ENCODE measurements around the gene SSTR5.

The SSTR5 gene

DNA sequence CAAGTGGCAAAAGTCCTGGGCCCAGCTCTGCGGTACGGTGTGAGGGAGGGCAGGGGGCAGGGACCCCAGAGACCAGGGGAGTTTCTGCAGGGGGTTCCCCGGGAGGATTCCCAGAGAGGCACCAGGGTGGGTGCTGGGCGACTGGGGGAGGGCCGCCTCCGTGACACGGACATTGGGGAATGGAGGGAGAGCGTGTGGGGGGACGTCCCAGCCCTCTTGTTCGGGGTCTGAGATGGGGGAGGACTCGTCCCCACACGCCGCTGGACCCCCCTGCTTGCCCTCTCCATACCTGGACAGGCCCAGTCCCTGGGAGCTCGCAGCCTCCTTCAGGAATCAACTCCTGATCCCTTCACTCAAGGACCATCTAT is 49.8 kb downstream of the SSTR5 start:
- DNase-seq (ENCODE audit: low read depth in 3 of 3) = no peak

DNA sequence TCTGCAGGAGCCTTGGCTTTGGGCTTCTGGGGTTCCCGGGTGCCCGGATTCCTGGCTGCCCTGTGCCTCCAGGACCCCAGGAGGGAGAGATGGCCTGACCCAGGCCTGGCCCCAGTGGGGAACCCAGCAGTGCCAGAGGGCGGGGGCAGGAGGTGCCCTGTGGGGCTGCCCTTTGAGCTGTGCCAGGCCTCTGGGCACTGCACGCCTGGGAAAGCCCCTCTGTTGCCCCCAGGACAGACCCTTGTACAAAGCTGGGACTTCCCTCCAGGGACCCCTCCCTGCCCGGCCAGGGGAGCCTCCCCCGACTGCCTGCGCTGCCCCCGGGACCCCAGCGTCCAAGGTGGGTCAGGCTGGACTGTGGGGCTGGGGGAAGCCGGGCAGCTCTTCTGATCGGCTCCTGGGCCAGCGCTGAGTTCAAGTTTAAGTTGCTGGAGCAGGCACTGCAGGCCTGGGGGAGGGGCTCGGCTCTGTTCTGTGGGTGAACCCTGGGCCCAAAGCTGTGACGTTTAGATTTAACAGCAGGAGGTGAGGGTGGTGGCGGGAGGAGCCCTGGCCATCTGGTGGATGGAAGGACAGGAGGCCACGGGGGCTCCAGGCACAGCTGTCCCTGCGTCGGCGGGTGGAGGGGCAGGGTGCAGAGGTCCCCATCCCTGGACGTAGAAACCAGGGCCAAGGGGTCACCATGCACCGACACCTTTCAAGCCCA is 51.1 kb downstream of the SSTR5 start:
- no peak for DNase-seq (ENCODE audit: low read depth in 3 of 3)

DNA sequence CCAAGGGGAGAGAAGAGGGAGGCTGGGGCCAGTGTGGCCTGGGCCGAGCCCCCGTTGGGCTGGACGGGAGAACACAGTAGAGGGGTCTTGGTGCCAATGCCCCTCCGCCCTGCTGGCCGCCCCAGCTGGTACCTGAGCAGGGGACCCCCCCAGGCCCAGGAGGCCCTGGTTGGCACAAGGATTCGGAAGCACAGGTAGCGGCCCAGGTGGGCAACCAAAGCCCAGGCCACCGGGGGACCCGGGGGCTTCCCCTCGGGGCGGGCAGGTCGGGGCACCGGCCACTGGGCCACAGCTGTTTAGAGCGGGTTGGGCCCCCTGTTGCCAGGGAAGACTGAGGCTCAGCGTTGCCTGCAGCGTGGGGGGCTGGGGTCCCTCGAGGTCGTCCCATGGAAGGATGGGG is 51.7 kb downstream of the SSTR5 start:
- DNase-seq (ENCODE audit: low read depth in 3 of 3) = no peak

DNA sequence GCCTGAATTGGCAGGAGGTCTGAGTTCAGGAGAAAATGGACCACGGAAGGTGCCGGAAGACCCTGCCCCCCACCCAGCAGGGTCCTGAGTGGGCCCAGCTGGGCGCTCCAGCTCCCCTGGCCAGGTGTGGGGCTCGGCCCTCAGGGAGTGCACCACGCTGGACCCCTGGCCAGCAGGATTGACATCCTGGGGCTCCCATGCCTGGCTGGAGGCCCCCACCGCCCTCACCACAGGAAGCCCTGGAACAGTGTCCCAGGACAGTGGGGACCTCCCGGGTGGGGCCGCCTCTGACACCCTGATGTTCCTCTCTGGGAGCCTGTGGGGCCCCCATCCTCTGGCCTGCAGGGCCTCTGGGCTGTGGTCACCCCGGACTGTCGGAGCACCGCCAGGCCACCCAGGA is 52.2 kb downstream of the SSTR5 start:
- no peak for DNase-seq (ENCODE audit: low read depth in 3 of 3)

DNA sequence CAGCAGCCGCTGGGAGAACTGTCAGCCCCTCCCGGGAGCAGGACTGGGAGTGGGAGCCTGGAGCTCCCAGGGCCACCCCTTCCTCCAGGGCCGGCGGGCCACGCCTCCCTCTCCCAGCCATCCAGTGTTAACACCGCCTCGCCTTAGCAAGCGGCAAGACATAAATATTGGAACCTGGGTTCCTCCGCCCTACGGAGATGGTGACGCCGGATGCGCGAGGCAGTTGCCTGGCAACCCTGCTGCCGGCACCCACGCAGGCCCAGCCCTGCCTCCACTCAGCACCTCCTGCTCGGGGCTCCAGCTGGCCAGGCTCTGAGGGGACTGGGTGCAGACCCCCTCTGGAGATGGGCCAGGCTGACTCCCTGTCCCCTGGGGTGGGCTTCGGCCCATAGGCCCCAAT is 52.9 kb downstream of the SSTR5 start:
- DNase-seq (ENCODE audit: low read depth in 3 of 3) = peak in 2 of 3 experiments; percentile 5 to 36

DNA sequence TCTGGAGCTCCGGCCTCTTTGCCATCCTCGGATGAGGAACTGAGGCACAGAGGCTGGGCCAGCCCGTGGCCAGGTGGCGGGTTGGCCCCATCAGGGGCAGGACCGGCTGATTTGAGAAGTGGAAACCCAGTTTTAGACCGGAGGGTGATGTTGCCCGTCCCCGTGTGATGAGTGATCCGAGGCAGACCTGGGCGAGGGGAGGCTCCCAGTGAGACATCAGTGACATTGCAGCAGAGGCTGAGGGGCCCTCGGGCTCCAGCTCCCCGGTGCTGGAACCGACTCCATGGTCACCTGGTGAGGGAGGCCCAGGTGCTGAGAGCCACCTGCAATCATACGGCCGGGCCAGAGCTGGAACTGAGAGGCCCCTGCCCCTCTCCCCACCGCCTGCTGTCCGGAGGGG is 53.5 kb downstream of the SSTR5 start:
- no peak for DNase-seq (ENCODE audit: low read depth in 3 of 3)

DNA sequence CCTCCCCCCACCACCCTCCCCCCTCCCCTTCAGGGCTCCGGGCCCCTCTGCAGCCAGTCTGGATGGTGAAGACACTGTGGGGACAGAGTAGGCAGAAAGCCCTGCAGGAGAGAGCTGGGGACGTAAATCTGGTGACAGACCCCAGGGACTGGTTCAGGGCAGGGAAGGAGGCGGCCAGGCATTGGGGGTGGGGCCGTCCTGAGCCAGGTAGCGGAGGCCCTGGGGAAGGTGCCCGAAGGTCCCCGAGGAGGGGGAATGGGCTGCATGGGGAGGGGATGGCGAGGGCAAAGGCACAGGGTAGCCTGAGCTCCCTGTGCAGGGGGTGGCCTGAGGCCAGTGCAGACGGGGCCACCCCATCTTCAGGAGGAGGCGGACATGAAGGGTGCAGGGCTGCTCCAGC is 54.0 kb downstream of the SSTR5 start:
- DNase-seq (ENCODE audit: low read depth in 3 of 3) = no peak

DNA sequence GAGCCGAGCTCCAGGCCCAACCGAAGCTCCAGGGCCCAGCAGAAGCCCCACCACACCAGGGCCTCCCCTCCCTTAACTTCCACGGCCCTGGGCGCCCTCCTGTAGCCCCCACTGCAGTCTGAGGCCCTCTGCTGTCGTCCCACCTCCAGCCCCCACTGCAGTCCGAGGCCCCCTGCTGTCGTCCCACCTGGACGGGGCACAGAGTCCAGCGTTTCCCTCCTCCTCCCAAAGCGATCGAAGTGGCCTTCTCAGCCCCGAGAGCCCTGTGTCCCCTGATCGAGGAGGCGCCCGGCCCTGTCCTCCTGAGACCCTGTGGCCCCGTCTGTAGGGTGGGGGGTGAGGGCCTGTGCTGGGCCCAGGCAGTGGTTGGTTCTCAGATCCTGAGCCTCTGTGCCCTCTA is 54.6 kb downstream of the SSTR5 start:
- DNase-seq (ENCODE audit: low read depth in 3 of 3) = no peak

DNA sequence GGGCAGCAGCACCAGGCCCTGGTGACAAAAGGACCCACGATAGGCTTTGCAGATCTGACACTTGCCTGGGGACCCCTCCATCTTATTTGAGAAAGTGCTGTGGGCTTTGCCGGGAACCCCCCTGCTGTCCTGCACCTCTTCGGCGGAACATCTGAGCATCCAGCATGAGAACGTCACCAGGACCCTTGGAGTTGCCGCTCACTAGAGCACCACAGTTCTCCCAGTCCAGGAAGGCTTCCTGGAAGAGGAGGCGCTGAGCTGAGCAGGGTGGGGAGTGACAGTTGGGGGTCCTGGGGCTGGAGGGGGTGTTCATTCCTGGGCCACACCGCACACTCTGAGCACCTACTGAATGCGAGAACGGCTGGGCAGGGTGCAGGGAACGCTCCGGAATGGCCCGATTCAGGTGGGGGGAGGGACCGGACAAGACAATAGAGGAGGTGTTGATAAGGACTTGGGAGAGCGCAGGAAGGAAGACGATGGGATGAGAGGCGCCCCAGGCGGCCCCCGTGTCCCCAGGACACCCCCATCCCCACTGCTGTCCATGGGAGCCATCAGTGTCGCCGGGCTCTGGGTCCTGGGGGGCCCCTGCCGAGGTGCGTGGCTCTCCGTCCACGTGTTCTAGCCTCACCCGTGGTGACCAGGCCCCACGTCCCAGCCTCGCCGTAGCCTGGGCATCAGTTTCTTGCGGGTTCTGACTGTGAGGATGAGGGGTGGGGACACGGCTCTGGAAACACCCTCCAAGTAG is 55.6 kb downstream of the SSTR5 start:
- DNase-seq (ENCODE audit: low read depth in 3 of 3) = no peak

DNA sequence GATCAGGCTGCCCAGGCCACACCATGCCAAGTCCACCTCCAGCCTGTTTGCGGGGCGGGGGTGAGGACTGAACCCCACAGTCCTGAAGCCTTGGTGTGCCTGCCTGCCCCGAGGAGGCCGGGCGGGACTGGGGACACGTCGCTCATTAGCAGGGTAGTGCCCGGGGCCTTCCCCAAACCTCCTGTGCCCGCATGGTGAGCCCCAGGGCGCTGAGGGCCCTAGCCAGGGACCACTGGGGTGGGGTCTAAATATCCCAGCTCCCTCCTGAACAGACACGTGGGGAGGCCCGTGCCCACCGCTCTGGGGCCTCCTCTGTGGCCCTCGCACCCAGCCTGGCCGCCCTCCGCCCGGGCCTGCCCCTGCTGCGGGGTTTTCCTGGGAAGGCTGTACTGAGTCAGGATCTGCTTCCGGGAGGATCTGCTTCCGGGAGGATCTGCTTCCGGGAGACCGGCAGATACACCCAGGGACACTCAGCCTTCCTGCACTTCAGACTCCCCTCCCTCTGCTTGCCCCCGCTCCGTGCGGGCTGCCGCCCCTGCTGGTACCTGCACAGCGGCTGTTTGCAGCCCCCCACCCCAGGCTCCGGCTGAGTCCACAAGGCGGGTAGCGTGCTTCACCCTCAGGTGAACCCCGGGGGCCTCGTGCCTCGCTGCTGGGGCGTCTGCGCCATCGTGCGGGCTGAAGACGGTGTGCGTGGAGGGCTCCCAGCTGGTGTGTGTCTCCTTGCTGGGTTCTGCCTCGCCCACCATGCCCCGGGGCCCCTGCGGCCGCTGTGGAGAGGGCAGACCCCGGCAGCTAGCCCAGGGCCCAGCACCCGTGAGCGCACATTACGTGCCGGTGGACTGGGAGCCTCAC is 56.8 kb downstream of the SSTR5 start:
- DNase-seq (ENCODE audit: low read depth in 3 of 3) = no peak

DNA sequence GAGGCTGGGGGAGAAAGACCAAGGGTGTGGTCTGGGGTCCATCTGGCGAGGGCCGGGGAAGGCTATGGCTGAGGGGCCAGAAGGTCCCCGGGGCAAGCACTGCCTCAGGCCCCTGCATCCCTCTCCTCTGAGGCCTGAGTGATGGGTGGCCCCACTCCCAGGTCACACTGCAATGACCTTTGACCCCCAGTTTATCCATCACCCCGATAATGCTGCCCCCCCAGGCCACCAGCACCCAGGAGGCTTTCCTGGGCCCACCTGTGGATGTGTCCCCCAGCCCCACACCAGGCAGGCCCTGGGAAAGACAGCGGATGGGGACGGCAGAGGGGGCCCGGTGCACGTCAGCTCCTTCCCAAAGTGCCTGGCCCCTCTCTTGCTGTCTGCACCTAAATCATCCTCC is 57.8 kb downstream of the SSTR5 start:
- no peak for DNase-seq (ENCODE audit: low read depth in 3 of 3)
